Suprapubic skin (tissue), 4 donors: ENCODE results near the gene RGS7.

Experiments
- CTCF ChIP-seq, 2 donors: fragments of 200-600 bp in 1 of 2; fragments of 450-650 bp in 1 of 2; sonication (generic) in 1 of 2; IDR thresholded peaks; one replicate each; pipeline ENCODE4 v1.5.1; 2016 to 2019; ENCODE audit warnings: antibody characterized with exemption in 2 of 2, mild to moderate bottlenecking in 1 of 2, moderate library complexity in 1 of 2
- EP300 ChIP-seq: sonication (generic); formaldehyde crosslinking; IDR thresholded peaks from one replicate; pipeline ENCODE4 v1.6.1; 2017; ENCODE audit warnings: antibody characterized with exemption
- POLR2A ChIP-seq, 2 donors: fragments of 450-650 bp; IDR thresholded peaks; one replicate each; pipeline ENCODE4 v1.6.1; 2017; ENCODE audit warnings: antibody characterized with exemption in 2 of 2, mild to moderate bottlenecking in 2 of 2, moderate library complexity in 2 of 2
- POLR2AphosphoS5 ChIP-seq, 3 donors: sonication (generic); formaldehyde crosslinking; IDR thresholded peaks; one replicate each; pipeline ENCODE4 v1.6.1; 2017; ENCODE audit warnings: antibody characterized with exemption in 3 of 3

- no peak for TF ChIP-seq POLR2A (IDR thresholded peaks at IDR 0.05)
- no peak for TF ChIP-seq CTCF (IDR thresholded peaks at IDR 0.05)
- TF ChIP-seq POLR2AphosphoS5 (IDR thresholded peaks at IDR 0.05), result no peak
- no peak for TF ChIP-seq EP300
These were observed 444.2 kb downstream of the RGS7 start for GRCh38 chr1:240912821-240913220.
